ENCODE data around the gene RIPK1. TPM values are rescaled to one million over a fixed set of nuclear protein-coding genes. Genes with fewer than 3 reads are reported as not detected.

RIPK1 gene
- total and polyA plus RNA-seq, 2 of the 8 experiments (the other 6 are each of a cell fraction or from before 2014, with no cell fraction given): 5.9 to 22.9 TPM

- TF ChIP-seq ATF2 (IDR thresholded peaks at IDR 0.05; ENCODE audit: low read length) (no peak), RFX5 (IDR thresholded peaks at IDR 0.05; ENCODE audit: borderline replicate concordance, low read depth, low read length) (no peak)
- CTCF ChIA-PET (ENCODE audit: partially characterized antibody): interaction anchor here (0.6 kb wide), 1 partner anchor 149 kb away, joined by 3 read pairs; no protein-coding TSS in a partner anchor
Measured at GRCh38 chr6:3102875-3103274, 34.6 kb downstream of the RIPK1 start.

More at GRCh38 chr6:3102875-3103274, 34.6 kb downstream of the RIPK1 start:
- Histone ChIP-seq H3K56ac (replicated peaks; ENCODE audit: insufficient read length, low read depth, low read length) (no peak overlapping the region), H3K9ac (replicated peaks in 1 of 4; ENCODE audit: extremely low read depth in 1 of 4, low read depth in 3 of 4, low read length in 3 of 4) (no peak overlapping the region), H3K18ac (ENCODE audit: extremely low read depth, low read length) (no peak overlapping the region), H3K14ac (ENCODE audit: insufficient read length) (no peak overlapping the region), H3K9me3 (ENCODE audit: insufficient read depth in 2 of 2, low read depth in 1 of 2, low read length in 1 of 2) (no peaks in the 10 kb centered on the region), H3K23me2 (ENCODE audit: low read depth, low read length) (no peaks in the 10 kb centered on the region), H3K4me3 (ENCODE audit: extremely low read depth in 1 of 4, insufficient read depth in 2 of 4, low read depth in 3 of 4, low read length in 4 of 4) (no peak overlapping the region), H3K79me1 (ENCODE audit: low read depth, low read length) (no peaks in the 10 kb centered on the region), H4K20me1 (replicated peaks in 1 of 2; ENCODE audit: control insufficient read depth in 1 of 2, insufficient read depth in 2 of 2, low read length in 2 of 2) (no peaks in the 10 kb centered on the region), H4K8ac (ENCODE audit: extremely low read depth, insufficient read depth, low read length) (no peak overlapping the region), H4K91ac (replicated peaks; ENCODE audit: insufficient read length, low read length) (no peak overlapping the region), H3K4me1 (replicated peaks in 1 of 4; ENCODE audit: control insufficient read depth in 3 of 4, insufficient read depth in 4 of 4, low read length in 3 of 4) (no peaks in the 10 kb centered on the region), H2BK12ac (ENCODE audit: low read depth, low read length) (no peak overlapping the region), H3K4me2 (ENCODE audit: insufficient read depth in 1 of 2, low read depth in 2 of 2, low read length in 2 of 2) (no peak overlapping the region), H2AK5ac (ENCODE audit: low read depth, low read length) (no peak overlapping the region), H4K5ac (ENCODE audit: insufficient read length, low read depth, low read length) (no peak overlapping the region), H2BK120ac (replicated peaks; ENCODE audit: low read depth, low read length) (no peak overlapping the region), H3K36me3 (ENCODE audit: control insufficient read depth in 2 of 4, insufficient read depth in 4 of 4, low read length in 3 of 4) (peaks cover 7 to 51% (median 20%) of the 10 kb centered on the region in 4 experiments), H2BK15ac (ENCODE audit: low read length) (no peak overlapping the region), H2AFZ (ENCODE audit: low read length) (no peak overlapping the region), H3K23ac (ENCODE audit: insufficient read length) (no peak overlapping the region), H3K27me3 (replicated peaks in 1 of 4; ENCODE audit: control insufficient read depth in 3 of 4, extremely low read depth in 1 of 4, insufficient read depth in 3 of 4, low read length in 3 of 4) (no peaks in the 10 kb centered on the region), H3K4ac (replicated peaks; ENCODE audit: insufficient read length, low read depth, low read length) (no peak overlapping the region), H3K79me2 (ENCODE audit: control insufficient read depth in 1 of 2, insufficient read depth in 2 of 2, low read length in 2 of 2) (no peaks in the 10 kb centered on the region), H2BK20ac (ENCODE audit: low read length) (no peak overlapping the region), H3K27ac (ENCODE audit: low read depth, low read length) (no peak overlapping the region), H2BK5ac (ENCODE audit: low read depth, low read length) (no peak overlapping the region)
- FAIRE-seq (no peak), DNase-seq (ENCODE audit: low read depth in 1 of 2, low spot score in 2 of 2) (no peak)
- WGBS, 2 experiments (ENCODE audit: extremely low coverage in 1 of 2, insufficient coverage in 1 of 2, insufficient read length in 1 of 2, insufficient replicate concordance in 2 of 2, low coverage in 1 of 2, low lambda C conversion rate in 2 of 2, missing lambda C conversion rate in 1 of 2): 87% methylated on average over 3 of the region's 3 CpGs; no CpG with 5 or more reads in 1 of the 2 experiments
- POLR2A ChIA-PET (ENCODE audit: partially characterized antibody): no interaction called here
